HEK293T (cell line): ENCODE results near the gene BST1.

Experiments
- BHLHE40 ChIP-seq: fragments of 450-650 bp; IDR thresholded peaks from 2 replicates; pipeline ENCODE4 v1.6.1; 2016; ENCODE audit warnings: mild to moderate bottlenecking, moderate library complexity, borderline replicate concordance
- ELF4 ChIP-seq: fragments of 450-650 bp; IDR thresholded peaks from 2 replicates; pipeline ENCODE4 v1.6.1; 2017; ENCODE audit warnings: antibody characterized with exemption
- FOXA1 ChIP-seq: fragments of 450-650 bp; IDR thresholded peaks from 2 replicates; pipeline ENCODE4 v1.6.1; 2016; ENCODE audit warnings: mild to moderate bottlenecking
- FOXK2 ChIP-seq: fragments of 450-650 bp; IDR thresholded peaks from 2 replicates; pipeline ENCODE4 v1.6.1; 2016; ENCODE audit warnings: mild to moderate bottlenecking
- FOXM1 ChIP-seq: fragments of 450-650 bp; IDR thresholded peaks from 2 replicates; pipeline ENCODE4 v1.6.1; 2017; ENCODE audit warnings: mild to moderate bottlenecking, borderline replicate concordance
- LEF1 ChIP-seq: fragments of 450-650 bp; IDR thresholded peaks from 2 replicates; pipeline ENCODE4 v1.6.1; 2017; ENCODE audit warnings: mild to moderate bottlenecking, borderline replicate concordance
- NFRKB ChIP-seq: fragments of 450-650 bp; IDR thresholded peaks from 2 replicates; pipeline ENCODE4 v1.6.1; 2016; ENCODE audit warnings: mild to moderate bottlenecking, moderate library complexity
- PKNOX1 ChIP-seq: fragments of 450-650 bp; IDR thresholded peaks from 2 replicates; pipeline ENCODE4 v1.6.1; 2016
- SP1 ChIP-seq: fragments of 450-650 bp; IDR thresholded peaks from 2 replicates; pipeline ENCODE4 v1.6.1; 2017
- TARDBP ChIP-seq: fragments of 450-650 bp; IDR thresholded peaks from 2 replicates; pipeline ENCODE4 v1.6.1; 2016

- TF ChIP-seq PKNOX1 (no peak), NFRKB (no peak), FOXA1 (no peak), FOXK2 (no peak), SP1 (no peak), FOXM1 (no peak), BHLHE40 (no peak), LEF1 (no peak), ELF4 (no peak), TARDBP (no peak)
Measured at GRCh38 chr4:15754323-15754722, 51.5 kb downstream of the BST1 start.
